Adrenal gland (tissue), 12 donors: ENCODE results near the gene MBNL2. TPM values are rescaled to one million over a fixed set of nuclear protein-coding genes. Genes with fewer than 3 reads are reported as not detected.
A peak's percentile ranks its signal among the peaks of the same experiment; 100 is the strongest.

ENCODE experiments used
- DNase-seq, 7 donors: peaks; one replicate each; pipeline ENCODE4 v3.0.0-alpha.2; 2019 to 2020
- H3K27ac ChIP-seq, 5 donors: fragments of 200-600 bp; sonication (generic) in 4 of 5; 1 replicate in 3 of 5; 2 replicates in 2 of 5; pipeline versions ENCODE4 v1.5.1 to v1.8.0; 2016 to 2020; ENCODE audit warnings: mild to moderate bottlenecking in 1 of 5
- H3K27me3 ChIP-seq: fragments of 200-600 bp; 2 replicates; pipeline ENCODE4 v1.8.0; 2021
- H3K36me3 ChIP-seq, 2 donors: fragments of 200-600 bp; replicated peaks in 1 of 2; 1 replicate in 1 of 2; 2 replicates in 1 of 2; pipeline versions ENCODE4 v1.5.1 to v1.8.0; 2018 to 2022
- H3K4me1 ChIP-seq, 2 donors: fragments of 200-600 bp; replicated peaks in 1 of 2; 1 replicate in 1 of 2; 2 replicates in 1 of 2; pipeline versions ENCODE4 v1.5.1 to v1.8.0; 2018 to 2021
- H3K4me3 ChIP-seq, 4 donors: fragments of 200-600 bp; sonication (generic) in 3 of 4; one replicate each; pipeline ENCODE4 v1.5.1; 2016 to 2018
- H3K9me3 ChIP-seq, 3 donors: fragments of 200-600 bp; sonication (generic) in 1 of 3; replicated peaks in 1 of 3; 1 replicate in 2 of 3; 2 replicates in 1 of 3; pipeline versions ENCODE4 v1.5.1 to v1.8.0; 2016 to 2021
- CTCF ChIP-seq, 6 experiments: fragments of 450-650 bp in 4 of 6; fragments of 200-600 bp in 2 of 6; sonication (generic) in 1 of 6; IDR thresholded peaks; 1 replicate in 5 of 6; 2 replicates in 1 of 6; pipeline versions ENCODE4 v1.5.1 to v1.8.0; 2016 to 2021; ENCODE audit warnings: antibody characterized with exemption in 6 of 6, mild to moderate bottlenecking in 2 of 6, moderate library complexity in 1 of 6
- POLR2A ChIP-seq, 2 donors: fragments of 450-650 bp; IDR thresholded peaks; one replicate each; pipeline ENCODE4 v1.6.1; 2017; ENCODE audit warnings: antibody characterized with exemption in 2 of 2, mild to moderate bottlenecking in 2 of 2, moderate library complexity in 1 of 2
- WGBS, 4 donors: extraction: QIAGEN DNeasy Blood & Tissue Kit in 2 of 4; methylation state at CpG; one replicate each; pipeline versions ENCODE4 v1.1.5 to v1.1.7; 2013 to 2017; 5-methylcytosine and 5-hydroxymethylcytosine counted together
- intact Hi-C, 2 donors: fragments of 100-400 bp; cut with DNase I; formaldehyde crosslinking; loops; one replicate each; pipeline versions ENCODE4 v1.14.1 to v1.15.0; 2022 to 2023
- polyA plus RNA-seq, 3 donors: library from polyadenylated mRNA; stranded (reverse); fragments of 200-250 nt in 2 of 3; fragments of 350-450 nt in 1 of 3; fragmentation: Illumina TruSeq in 1 of 3; extraction: RNeasy Lipid Tissue Mini Kit (QIAGEN cat#74804) in 1 of 3; gene quantifications; one replicate each; pipeline ENCODE4 v1.2.3, GENCODE V29; 2013 to 2014
- total RNA-seq, 9 donors: library from RNA; depleted of rRNA in 4 of 9; stranded (reverse); fragments of >200 nt in 4 of 9; fragments of 120-200 nt in 1 of 9; fragmentation: NEBNext Ultra II Directional in 1 of 9; extraction: Animal tissue kit (Norgen Biotek cat#: 25700) in 1 of 9; gene quantifications; one replicate each; pipeline versions ENCODE4 v1.1.0 to v1.2.4, GENCODE V29; 2013 to 2023
- donor health status: healthy with polysubstance abuse.
- donor health status: Bipolar disorder and iron deficiency.
- donor health status: DM: yes; HTN: yes; CAD: no.
- donor health status: DM: no; HTN: no; CAD: no.
- donor health status: DM: no; HTN: no; CAD: no.
- donor health status: DM: yes; HTN: yes; CAD: no.

MBNL2 gene
- total and polyA plus RNA-seq, 12 donors: 29.2 to 250 (median 130) TPM

GRCh38 chr13:97319113-97319720 is 97.1 kb downstream of the MBNL2 start:
- Histone ChIP-seq H3K4me1 (peaks cover 27 to 80% of the 10 kb centered on the region in 2 donors), H3K36me3 (no peaks in the 10 kb centered on the region), H3K9me3 (no peaks in the 10 kb centered on the region), H3K4me3 (no peak overlapping the region), H3K27me3 (no peaks in the 10 kb centered on the region), H3K27ac (peak overlapping the region in 4 of 5 donors; percentile 14 to 76 (median 64))
- no peak for TF ChIP-seq CTCF (IDR thresholded peaks at IDR 0.05)
- peak in 1 of 2 donors; percentile 6 for TF ChIP-seq POLR2A (IDR thresholded peaks at IDR 0.05)
- 30 to 44% (median 35%) methylated on average over 9 of the region's 9 CpGs for WGBS, 4 donors
- peak; percentile 48 to 81 (median 72) for DNase-seq
- intact Hi-C loops: no loop called here

GRCh38 chr13:97321101-97321500 is 99.0 kb downstream of the MBNL2 start:
- DNase-seq: no peak
- H3K4me3 ChIP-seq: no peak overlapping the region
- WGBS, 4 donors: 14 to 38% (median 28%) methylated on average over 2 of the region's 2 CpGs
- intact Hi-C loops: no loop called here
- H3K27me3 ChIP-seq: no peaks in the 10 kb centered on the region
- no peaks in the 10 kb centered on the region for H3K36me3 ChIP-seq
- no peak for TF ChIP-seq CTCF (IDR thresholded peaks at IDR 0.05)
- TF ChIP-seq POLR2A (IDR thresholded peaks at IDR 0.05): no peak
- no peaks in the 10 kb centered on the region for H3K9me3 ChIP-seq
- peak overlapping the region in 2 of 5 donors; percentile 23 to 47 for H3K27ac ChIP-seq
- peaks cover 27 to 81% of the 10 kb centered on the region in 2 donors for H3K4me1 ChIP-seq

GRCh38 chr13:97321616-97322321 is 99.6 kb downstream of the MBNL2 start:
- intact Hi-C loops: no loop called here
- no peaks in the 10 kb centered on the region for H3K27me3 ChIP-seq

More at GRCh38 chr13:97321616-97322321, 99.6 kb downstream of the MBNL2 start:
- Histone ChIP-seq H3K9me3 (no peaks in the 10 kb centered on the region), H3K36me3 (no peaks in the 10 kb centered on the region), H3K4me3 (no peak overlapping the region), H3K4me1 (peaks cover 27 to 81% of the 10 kb centered on the region in 2 donors), H3K27ac (peak overlapping the region in 2 of 5 donors; percentile 23 to 47)
- 66 to 67% (median 66%) methylated on average over 7 of the region's 7 CpGs for WGBS, 4 donors
- no peak for DNase-seq
- no peak for TF ChIP-seq CTCF (IDR thresholded peaks at IDR 0.05)
- no peak for TF ChIP-seq POLR2A (IDR thresholded peaks at IDR 0.05)
